B cell (primary cell): Measurements from ENCODE around the gene TXNDC2.

Experiments used
- EZH2 ChIP-seq: IDR thresholded peaks from 2 replicates; pipeline ENCODE4 v1.6.1; 2012; ENCODE audit warnings: borderline replicate concordance, low read depth, mild to moderate bottlenecking, moderate library complexity, low read length; ENCODE audit not compliant: insufficient read depth, poor library complexity, severe bottlenecking
- TF ChIP-seq, protein P1 (sequence below): fragments of 200-600 bp; IDR thresholded peaks from one replicate; pipeline ENCODE4 v1.8.0; 2022; ENCODE audit warnings: antibody characterized with exemption, mild to moderate bottlenecking

DNA sequence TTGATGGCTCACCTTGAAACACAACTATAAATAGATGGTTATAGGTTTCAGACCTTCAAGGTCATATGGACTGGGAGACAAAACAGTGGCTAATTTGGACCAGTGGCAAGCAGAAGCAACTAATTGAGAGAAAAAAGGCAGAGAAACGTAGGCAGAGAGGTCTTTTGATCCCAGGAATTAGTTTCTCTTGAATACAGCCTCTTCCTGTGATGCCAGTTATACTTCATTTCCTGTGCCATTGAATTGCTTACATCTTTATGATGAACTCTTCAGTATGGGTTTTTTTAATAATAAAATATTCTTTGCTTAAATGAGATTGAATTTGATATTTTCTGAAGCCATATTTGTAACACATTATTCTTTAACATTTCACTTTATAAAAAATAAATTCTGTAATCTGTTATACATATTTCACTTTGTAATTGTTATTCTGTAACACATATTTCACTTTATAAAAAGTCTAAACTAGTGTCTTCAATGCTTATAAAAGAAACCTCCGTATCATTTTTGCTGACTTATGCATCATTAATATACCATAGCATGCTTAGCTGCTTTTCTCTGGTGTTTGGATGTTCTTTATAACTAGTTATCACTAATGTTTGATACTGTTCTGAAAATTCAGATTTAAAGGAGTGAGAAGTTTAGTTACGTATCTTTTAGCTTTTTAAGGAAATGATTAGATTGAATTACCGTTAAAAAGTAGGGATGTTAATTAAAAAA, 37.0 kb downstream of the TXNDC2 start:
- TF ChIP-seq, protein P1, sequence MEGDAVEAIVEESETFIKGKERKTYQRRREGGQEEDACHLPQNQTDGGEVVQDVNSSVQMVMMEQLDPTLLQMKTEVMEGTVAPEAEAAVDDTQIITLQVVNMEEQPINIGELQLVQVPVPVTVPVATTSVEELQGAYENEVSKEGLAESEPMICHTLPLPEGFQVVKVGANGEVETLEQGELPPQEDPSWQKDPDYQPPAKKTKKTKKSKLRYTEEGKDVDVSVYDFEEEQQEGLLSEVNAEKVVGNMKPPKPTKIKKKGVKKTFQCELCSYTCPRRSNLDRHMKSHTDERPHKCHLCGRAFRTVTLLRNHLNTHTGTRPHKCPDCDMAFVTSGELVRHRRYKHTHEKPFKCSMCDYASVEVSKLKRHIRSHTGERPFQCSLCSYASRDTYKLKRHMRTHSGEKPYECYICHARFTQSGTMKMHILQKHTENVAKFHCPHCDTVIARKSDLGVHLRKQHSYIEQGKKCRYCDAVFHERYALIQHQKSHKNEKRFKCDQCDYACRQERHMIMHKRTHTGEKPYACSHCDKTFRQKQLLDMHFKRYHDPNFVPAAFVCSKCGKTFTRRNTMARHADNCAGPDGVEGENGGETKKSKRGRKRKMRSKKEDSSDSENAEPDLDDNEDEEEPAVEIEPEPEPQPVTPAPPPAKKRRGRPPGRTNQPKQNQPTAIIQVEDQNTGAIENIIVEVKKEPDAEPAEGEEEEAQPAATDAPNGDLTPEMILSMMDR: no peak
- TF ChIP-seq EZH2: no peak
